K562 (cell line): Measurements from ENCODE around the gene PDE4D. TPM values are rescaled to one million over a fixed set of nuclear protein-coding genes. Genes with fewer than 3 reads are reported as not detected.

Experiments
- ATAC-seq: fragments of 200-7000 bp; cut with Tn5 transposase; 3 replicates; pipeline ENCODE4 v1.9.1; 2020; ENCODE audit warnings: moderate library complexity
- BruUV-seq: library from RNA; stranded (reverse); fragments of 400-500 nt; replicated peaks from 2 replicates; lab custom pipeline; 2021; lab: Mats Ljungman, UMichigan
- CTCF ChIA-PET: fragments of 300-600 bp; formaldehyde crosslinking; extraction: SDS; loops from one replicate; lab custom pipeline; 2021; ENCODE audit warnings: low intra/inter-chr PET ratio; lab: Yijun Ruan, JAX
- POLR2A ChIA-PET: fragments of 300-600, 350-650 bp; sonication (Branson Sonifier 250); formaldehyde crosslinking; extraction: SDS; loops from one replicate; lab custom pipeline; 2021; ENCODE audit warnings: antibody characterized with exemption, inconsistent platforms; lab: Yijun Ruan, JAX
- DNase-seq, 4 experiments: peaks; one replicate each; pipeline versions ENCODE4 v3.0.0 to v3.0.0-alpha.2; 2011 to 2018; ENCODE audit warnings: low spot score in 3 of 4, mixed read lengths in 3 of 4; ENCODE audit errors: extremely low read depth in 1 of 4
- FAIRE-seq: peaks from 2 replicates; lab custom pipeline; 2011; peaks lifted over from hg19 to GRCh38; lab: Jason Lieb, UNC
- H2AFZ ChIP-seq: 2 replicates; pipeline ENCODE4 v1.6.0; 2011; ENCODE audit warnings: low read depth, low read length, control low read depth, inconsistent platforms
- H3K27ac ChIP-seq: fragments of 200-600 bp; 3 replicates; pipeline ENCODE4 v1.8.0; 2011; ENCODE audit warnings: low read depth, mild to moderate bottlenecking, control low read depth, inconsistent platforms, low read length, moderate library complexity, mixed read lengths; ENCODE audit errors: extremely low read depth
- H3K27me3 ChIP-seq, 2 experiments: fragments of 300-600 bp in 1 of 2; 2 replicates in 1 of 2; 3 replicates in 1 of 2; pipeline versions ENCODE4 v1.6.0 to v1.8.0; 2011; ENCODE audit warnings: inconsistent platforms in 2 of 2, low read length in 2 of 2, mild to moderate bottlenecking in 1 of 2, mixed read lengths in 1 of 2, moderate library complexity in 1 of 2; ENCODE audit not compliant: control insufficient read depth in 2 of 2, insufficient read depth in 2 of 2
- H3K36me3 ChIP-seq: fragments of 300-600 bp; 3 replicates; pipeline ENCODE4 v1.8.0; 2011; ENCODE audit warnings: mild to moderate bottlenecking, low read length, inconsistent platforms; ENCODE audit not compliant: control insufficient read depth, insufficient read depth
- H3K4me1 ChIP-seq, 2 experiments: fragments of 200-600 bp in 1 of 2; replicated peaks in 1 of 2; 2 replicates in 1 of 2; 3 replicates in 1 of 2; pipeline versions ENCODE4 v1.5.1 to v1.8.0; 2011; ENCODE audit warnings: inconsistent platforms in 2 of 2, low read length in 2 of 2, mild to moderate bottlenecking in 1 of 2, mixed read lengths in 1 of 2, moderate library complexity in 1 of 2; ENCODE audit not compliant: control insufficient read depth in 2 of 2, insufficient read depth in 2 of 2
- H3K4me2 ChIP-seq: 2 replicates; pipeline ENCODE4 v1.6.1; 2011; ENCODE audit warnings: low read length, control low read depth, inconsistent platforms, mixed read lengths; ENCODE audit not compliant: insufficient read depth
- H3K4me3 ChIP-seq: fragments of 200-600 bp; sonication (generic), shearing (Covaris generic); 2 replicates; pipeline ENCODE4 v1.5.1; 2016; ENCODE audit warnings: control low read depth, inconsistent platforms
- H3K79me2 ChIP-seq: fragments of 200-600 bp; 3 replicates; pipeline ENCODE4 v1.8.0; 2011; ENCODE audit warnings: low read length, inconsistent platforms; ENCODE audit not compliant: control insufficient read depth, insufficient read depth
- H3K9ac ChIP-seq, 2 experiments: 2 replicates each; pipeline versions ENCODE4 v1.6.0 to v1.6.1; 2011; ENCODE audit warnings: low read depth in 2 of 2, low read length in 2 of 2, control low read depth in 1 of 2, inconsistent platforms in 1 of 2, mild to moderate bottlenecking in 1 of 2, mixed read lengths in 1 of 2; ENCODE audit not compliant: insufficient read depth in 1 of 2
- H3K9me1 ChIP-seq: one replicate; pipeline ENCODE4 v1.6.0; 2011; ENCODE audit warnings: inconsistent platforms, mild to moderate bottlenecking, low read length, moderate library complexity; ENCODE audit not compliant: control insufficient read depth, insufficient read depth
- H3K9me3 ChIP-seq: replicated peaks from 2 replicates; pipeline ENCODE4 v1.5.1; 2011; ENCODE audit warnings: low read depth, low read length, inconsistent platforms; ENCODE audit not compliant: control insufficient read depth, insufficient read depth
- H4K20me1 ChIP-seq: replicated peaks from 2 replicates; pipeline ENCODE4 v1.6.1; 2011; ENCODE audit warnings: low read length, inconsistent platforms, mixed read lengths; ENCODE audit not compliant: control insufficient read depth, insufficient read depth
- CAMTA2 ChIP-seq: fragments of 250-450 bp; sonication (Bioruptor Pico); conservative IDR thresholded peaks from 2 replicates; pipeline ENCODE4 v1.5.1; 2022
- HIVEP1 ChIP-seq: fragments of 250-450 bp; sonication (Bioruptor Pico); IDR thresholded peaks from 2 replicates; pipeline ENCODE4 v1.4.0; 2020; ENCODE audit warnings: mild to moderate bottlenecking
- HMG20B ChIP-seq: fragments of 250-450 bp; sonication (Bioruptor Pico); IDR thresholded peaks from 2 replicates; pipeline ENCODE4 v1.5.0; 2021; ENCODE audit warnings: mild to moderate bottlenecking
- HNRNPH1 ChIP-seq: fragments of 200-400 bp; formaldehyde crosslinking; optimal IDR thresholded peaks from 2 replicates; pipeline ENCODE3; 2017; ENCODE audit warnings: low read depth, mild to moderate bottlenecking, low read length, moderate library complexity
- HNRNPUL1 ChIP-seq: fragments of 200-400 bp; formaldehyde crosslinking; IDR thresholded peaks from 2 replicates; pipeline ENCODE4 v1.6.1; 2017; ENCODE audit warnings: low read length
- L3MBTL2 ChIP-seq: fragments of 450-650 bp; IDR thresholded peaks from 2 replicates; pipeline ENCODE4 v1.6.1; 2016; ENCODE audit warnings: mild to moderate bottlenecking, moderate library complexity
- NCOA2 ChIP-seq, 2 experiments: fragments of 450-650 bp; IDR thresholded peaks; 2 replicates each; pipeline ENCODE4 v1.6.1; 2018; ENCODE audit warnings: mild to moderate bottlenecking in 2 of 2, moderate library complexity in 1 of 2; ENCODE audit not compliant: partially characterized antibody in 2 of 2
- NR3C1 ChIP-seq: sonication (generic); formaldehyde crosslinking; IDR thresholded peaks from 2 replicates; pipeline ENCODE4 v1.8.1; 2022; ENCODE audit warnings: missing genetic modification reagents
- NR4A1 ChIP-seq, 2 experiments: fragments of 250-450 bp in 1 of 2; fragments of 450-650 bp in 1 of 2; sonication (Bioruptor Pico) in 1 of 2; IDR thresholded peaks; 2 replicates each; pipeline versions ENCODE4 v1.4.0 to v1.6.1; 2016 to 2020; ENCODE audit warnings: mild to moderate bottlenecking in 2 of 2, missing compliant biosample characterization in 1 of 2, missing genetic modification characterization in 1 of 2, moderate library complexity in 1 of 2
- PHB ChIP-seq: fragments of 250-450 bp; sonication (Bioruptor Pico); IDR thresholded peaks from 2 replicates; pipeline ENCODE4 v1.5.0; 2021
- PYGO2 ChIP-seq: fragments of 450-650 bp; IDR thresholded peaks from 2 replicates; pipeline ENCODE4 v1.6.1; 2016; ENCODE audit warnings: mild to moderate bottlenecking, missing genetic modification characterization, moderate library complexity, missing compliant biosample characterization
- RAD51 ChIP-seq: fragments of 450-650 bp; IDR thresholded peaks from 2 replicates; pipeline ENCODE4 v1.7.1; 2016; ENCODE audit warnings: low read depth, mild to moderate bottlenecking, borderline replicate concordance
- SNRNP70 ChIP-seq: fragments of 200-400 bp; formaldehyde crosslinking; optimal IDR thresholded peaks from 2 replicates; pipeline ENCODE3; 2017; ENCODE audit warnings: low read depth, low read length
- SP2 ChIP-seq: IDR thresholded peaks from 2 replicates; pipeline ENCODE4 v1.6.1; 2011; ENCODE audit warnings: mild to moderate bottlenecking, low read depth, low read length, moderate library complexity; ENCODE audit not compliant: poor library complexity, severe bottlenecking; ENCODE audit errors: extremely low read depth
- STAG1 ChIP-seq: sonication (generic); formaldehyde crosslinking; IDR thresholded peaks from 2 replicates; pipeline ENCODE4 v1.5.0; 2020; ENCODE audit warnings: missing genetic modification reagents, borderline replicate concordance
- ZKSCAN8 ChIP-seq: fragments of 200-800 bp; sonication (Bioruptor generic); IDR thresholded peaks from 2 replicates; pipeline ENCODE4 v1.6.1; 2016; ENCODE audit warnings: missing genetic modification characterization, missing compliant biosample characterization
- ZNF239 ChIP-seq: fragments of 250-450 bp; sonication (Bioruptor Pico); IDR thresholded peaks from 2 replicates; pipeline ENCODE4 v1.4.0; 2020; ENCODE audit warnings: mild to moderate bottlenecking
- WGBS: fragments of 100-300 bp; shearing (Covaris generic); methylation state at CpG from one replicate; pipeline ENCODE4 v1.1.6; 2016; ENCODE audit warnings: low coverage, mixed read lengths; ENCODE audit not compliant: insufficient coverage; ENCODE audit errors: missing lambda C conversion rate; 5-methylcytosine and 5-hydroxymethylcytosine counted together
- in situ Hi-C: fragments of 300-500 bp; cut with MboI; formaldehyde crosslinking; loops from 4 replicates; pipeline ENCODE4 v1.15.0; 2018; ENCODE audit warnings: inconsistent platforms, mixed read lengths
- intact Hi-C: fragments of 100-400 bp; cut with micrococcal nuclease; formaldehyde crosslinking; loops from 2 replicates; pipeline ENCODE4 v1.14.2; 2022
- polyA plus RNA-seq, 8 experiments: library from polyadenylated mRNA; depleted of rRNA in 4 of 8; stranded (reverse) in 5 of 8; unstranded in 3 of 8; fragments of >200 nt; fragmentation: Nextera tagmentation in 2 of 8; fragmentation: Illumina TruSeq in 1 of 8; extraction: Ambion mirVana in 2 of 8; extraction: Trizol in 1 of 8; gene quantifications; 2 replicates each; pipeline versions ENCODE4 v1.2.1 to v1.2.3, GENCODE V29; 2011 to 2014; ENCODE audit warnings: inconsistent platforms in 1 of 8, missing spikeins in 1 of 8
- total RNA-seq, 7 experiments: library from RNA; depleted of rRNA in 6 of 7; stranded (reverse); fragments of >200 nt in 6 of 7; fragmentation: Illumina TruSeq in 2 of 7; extraction: Trizol in 2 of 7; gene quantifications; 2 replicates each; pipeline versions ENCODE4 v1.2.1 to v1.2.3, GENCODE V29; 2011 to 2021; ENCODE audit warnings: low replicate concordance in 1 of 7
- TF ChIP-seq, protein P1 (sequence below): fragments of 250-450 bp; sonication (Bioruptor Pico); IDR thresholded peaks from 2 replicates; pipeline ENCODE4 v1.5.0; 2021
- TF ChIP-seq, protein P2 (sequence below): fragments of 250-450 bp; sonication (Bioruptor Pico); IDR thresholded peaks from 2 replicates; pipeline ENCODE4 v1.5.0; 2021; ENCODE audit warnings: mild to moderate bottlenecking, borderline replicate concordance
- TF ChIP-seq, protein P3 (sequence below): fragments of 200-800 bp; sonication (Bioruptor generic); IDR thresholded peaks from 2 replicates; pipeline ENCODE4 v1.6.1; 2017; ENCODE audit warnings: missing genetic modification characterization, missing compliant biosample characterization

The PDE4D gene
- total and polyA plus RNA-seq, 9 of the 15 experiments (the other 6 are each of a cell fraction or from before 2014, with no cell fraction given), result 0.04 to 0.46 (median 0.13) TPM

DNA sequence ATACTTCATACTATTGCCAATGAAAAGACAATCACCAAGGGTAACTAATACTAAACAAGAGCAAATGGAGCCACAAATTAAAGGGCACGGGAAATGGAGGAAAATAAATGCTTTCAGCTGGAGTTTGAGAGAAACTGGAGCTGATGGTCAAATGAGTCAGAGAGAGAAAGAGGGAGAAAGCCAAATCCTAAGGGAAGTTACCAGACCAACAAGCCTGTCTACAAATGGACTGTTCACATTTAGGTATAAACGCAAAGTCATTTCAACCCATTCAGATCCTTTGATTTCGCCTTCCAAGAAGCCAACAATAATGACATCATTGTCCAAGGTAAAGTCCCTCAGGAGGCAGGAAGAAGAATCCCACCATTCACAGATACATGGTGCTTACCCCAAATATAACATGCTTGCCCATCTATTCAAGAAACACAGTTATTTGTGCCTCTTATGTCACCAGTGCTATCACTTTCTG lies 958.9 kb downstream of the PDE4D start:
- in situ Hi-C loops, result no loop called here
- Histone ChIP-seq H3K9me3 (no peaks in the 10 kb centered on the region), H2AFZ (no peak overlapping the region), H3K4me3 (no peak overlapping the region), H3K9ac (no peak overlapping the region), H3K9me1 (no peaks in the 10 kb centered on the region), H3K79me2 (peaks cover 12% of the 10 kb centered on the region; the same call in 2 of the 3 replicates), H3K4me1 (peaks cover 0 to 2% of the 10 kb centered on the region in 2 experiments; a peak in 1 of 5 replicates), H3K4me2 (no peak overlapping the region), H3K27ac (no peak overlapping the region), H3K27me3 (no peaks in the 10 kb centered on the region), H3K36me3 (no peaks in the 10 kb centered on the region), H4K20me1 (no peaks in the 10 kb centered on the region)
- BruUV-seq, result no TSS peak
- DNase-seq (no peak), FAIRE-seq (no peak), ATAC-seq (no peak)
- 0% methylated on average over 3 of the region's 3 CpGs for WGBS
- ChIA-PET POLR2A (no interaction called here), CTCF (no interaction called here)
- TF ChIP-seq ZKSCAN8 (CRISPR knock-in tag), result no peak
- no peak for TF ChIP-seq NR3C1 (CRISPR knock-in tag)
- no peak for TF ChIP-seq RAD51
- TF ChIP-seq, protein P1, sequence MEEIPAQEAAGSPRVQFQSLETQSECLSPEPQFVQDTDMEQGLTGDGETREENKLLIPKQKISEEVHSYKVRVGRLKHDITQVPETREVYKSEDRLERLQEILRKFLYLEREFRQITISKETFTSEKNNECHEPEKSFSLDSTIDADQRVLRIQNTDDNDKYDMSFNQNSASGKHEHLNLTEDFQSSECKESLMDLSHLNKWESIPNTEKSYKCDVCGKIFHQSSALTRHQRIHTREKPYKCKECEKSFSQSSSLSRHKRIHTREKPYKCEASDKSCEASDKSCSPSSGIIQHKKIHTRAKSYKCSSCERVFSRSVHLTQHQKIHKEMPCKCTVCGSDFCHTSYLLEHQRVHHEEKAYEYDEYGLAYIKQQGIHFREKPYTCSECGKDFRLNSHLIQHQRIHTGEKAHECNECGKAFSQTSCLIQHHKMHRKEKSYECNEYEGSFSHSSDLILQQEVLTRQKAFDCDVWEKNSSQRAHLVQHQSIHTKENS (CRISPR knock-in tag), result no peak
- no peak for TF ChIP-seq CAMTA2 (CRISPR knock-in tag)
- no peak for TF ChIP-seq L3MBTL2
- no peak for TF ChIP-seq HNRNPUL1
- TF ChIP-seq SNRNP70, result no peak
- TF ChIP-seq PYGO2, result no peak
- TF ChIP-seq, protein P2, sequence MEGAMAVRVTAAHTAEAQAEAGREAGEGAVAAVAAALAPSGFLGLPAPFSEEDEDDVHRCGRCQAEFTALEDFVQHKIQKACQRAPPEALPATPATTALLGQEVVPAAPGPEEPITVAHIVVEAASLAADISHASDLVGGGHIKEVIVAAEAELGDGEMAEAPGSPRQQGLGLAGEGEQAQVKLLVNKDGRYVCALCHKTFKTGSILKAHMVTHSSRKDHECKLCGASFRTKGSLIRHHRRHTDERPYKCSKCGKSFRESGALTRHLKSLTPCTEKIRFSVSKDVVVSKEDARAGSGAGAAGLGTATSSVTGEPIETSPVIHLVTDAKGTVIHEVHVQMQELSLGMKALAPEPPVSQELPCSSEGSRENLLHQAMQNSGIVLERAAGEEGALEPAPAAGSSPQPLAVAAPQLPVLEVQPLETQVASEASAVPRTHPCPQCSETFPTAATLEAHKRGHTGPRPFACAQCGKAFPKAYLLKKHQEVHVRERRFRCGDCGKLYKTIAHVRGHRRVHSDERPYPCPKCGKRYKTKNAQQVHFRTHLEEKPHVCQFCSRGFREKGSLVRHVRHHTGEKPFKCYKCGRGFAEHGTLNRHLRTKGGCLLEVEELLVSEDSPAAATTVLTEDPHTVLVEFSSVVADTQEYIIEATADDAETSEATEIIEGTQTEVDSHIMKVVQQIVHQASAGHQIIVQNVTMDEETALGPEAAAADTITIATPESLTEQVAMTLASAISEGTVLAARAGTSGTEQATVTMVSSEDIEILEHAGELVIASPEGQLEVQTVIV (CRISPR knock-in tag), result no peak
- no peak for TF ChIP-seq SP2
- no peak for TF ChIP-seq HIVEP1 (CRISPR knock-in tag)
- TF ChIP-seq HNRNPH1, result no peak
- TF ChIP-seq NR4A1 (CRISPR knock-in tag; IDR thresholded peaks at IDR 0.05), result no peak
- TF ChIP-seq NR4A1 (tag; IDR thresholded peaks at IDR 0.05), result no peak
- TF ChIP-seq NCOA2 (IDR thresholded peaks at IDR 0.05; ENCODE audit: partially characterized antibody in 2 of 2), result no peak
- TF ChIP-seq, protein P3, sequence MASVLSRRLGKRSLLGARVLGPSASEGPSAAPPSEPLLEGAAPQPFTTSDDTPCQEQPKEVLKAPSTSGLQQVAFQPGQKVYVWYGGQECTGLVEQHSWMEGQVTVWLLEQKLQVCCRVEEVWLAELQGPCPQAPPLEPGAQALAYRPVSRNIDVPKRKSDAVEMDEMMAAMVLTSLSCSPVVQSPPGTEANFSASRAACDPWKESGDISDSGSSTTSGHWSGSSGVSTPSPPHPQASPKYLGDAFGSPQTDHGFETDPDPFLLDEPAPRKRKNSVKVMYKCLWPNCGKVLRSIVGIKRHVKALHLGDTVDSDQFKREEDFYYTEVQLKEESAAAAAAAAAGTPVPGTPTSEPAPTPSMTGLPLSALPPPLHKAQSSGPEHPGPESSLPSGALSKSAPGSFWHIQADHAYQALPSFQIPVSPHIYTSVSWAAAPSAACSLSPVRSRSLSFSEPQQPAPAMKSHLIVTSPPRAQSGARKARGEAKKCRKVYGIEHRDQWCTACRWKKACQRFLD (CRISPR knock-in tag), result no peak
- no peak for TF ChIP-seq STAG1 (CRISPR knock-in tag)
- no peak for TF ChIP-seq HMG20B (CRISPR knock-in tag)
- no peak for TF ChIP-seq PHB (CRISPR knock-in tag)
- no peak for TF ChIP-seq ZNF239
- intact Hi-C loops, result no loop called here
